ENCODE measurements around the gene A4GNT.

A4GNT gene

DNA sequence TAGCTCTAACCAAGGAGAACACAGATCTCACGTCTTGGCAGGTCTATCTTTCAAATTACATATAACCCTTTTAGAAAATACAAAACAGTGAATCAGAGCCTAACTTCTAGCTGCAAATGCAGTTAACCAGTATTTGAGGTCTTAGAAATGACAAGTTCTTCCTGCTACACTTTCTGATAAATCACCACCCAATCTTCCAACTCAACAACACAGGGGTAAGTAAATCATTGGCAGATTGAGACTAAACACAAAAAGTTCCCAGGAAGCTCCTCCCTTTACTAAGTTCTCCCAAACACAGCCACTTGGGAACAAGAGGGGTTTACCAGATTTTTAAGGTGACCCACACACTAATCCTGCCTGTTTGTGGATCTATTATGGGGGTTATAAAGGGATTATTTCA lies at the start of gene A4GNT:
Gene A4GNT, minus strand, starts transcription at position 152 of the 400 bp plus-strand sequence. CDS start 1,134 bp downstream, outside the sequence.
- TF ChIP-seq, protein P1, sequence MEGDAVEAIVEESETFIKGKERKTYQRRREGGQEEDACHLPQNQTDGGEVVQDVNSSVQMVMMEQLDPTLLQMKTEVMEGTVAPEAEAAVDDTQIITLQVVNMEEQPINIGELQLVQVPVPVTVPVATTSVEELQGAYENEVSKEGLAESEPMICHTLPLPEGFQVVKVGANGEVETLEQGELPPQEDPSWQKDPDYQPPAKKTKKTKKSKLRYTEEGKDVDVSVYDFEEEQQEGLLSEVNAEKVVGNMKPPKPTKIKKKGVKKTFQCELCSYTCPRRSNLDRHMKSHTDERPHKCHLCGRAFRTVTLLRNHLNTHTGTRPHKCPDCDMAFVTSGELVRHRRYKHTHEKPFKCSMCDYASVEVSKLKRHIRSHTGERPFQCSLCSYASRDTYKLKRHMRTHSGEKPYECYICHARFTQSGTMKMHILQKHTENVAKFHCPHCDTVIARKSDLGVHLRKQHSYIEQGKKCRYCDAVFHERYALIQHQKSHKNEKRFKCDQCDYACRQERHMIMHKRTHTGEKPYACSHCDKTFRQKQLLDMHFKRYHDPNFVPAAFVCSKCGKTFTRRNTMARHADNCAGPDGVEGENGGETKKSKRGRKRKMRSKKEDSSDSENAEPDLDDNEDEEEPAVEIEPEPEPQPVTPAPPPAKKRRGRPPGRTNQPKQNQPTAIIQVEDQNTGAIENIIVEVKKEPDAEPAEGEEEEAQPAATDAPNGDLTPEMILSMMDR (IDR thresholded peaks at IDR 0.05; ENCODE audit: insufficient read depth, low read depth, low read length, missing control alignments) = no peak
- no peak for DNase-seq (ENCODE audit: low read depth)
- no peak within 1 kb of the TSS for H3K4me3 ChIP-seq (ENCODE audit: low read length)

DNA sequence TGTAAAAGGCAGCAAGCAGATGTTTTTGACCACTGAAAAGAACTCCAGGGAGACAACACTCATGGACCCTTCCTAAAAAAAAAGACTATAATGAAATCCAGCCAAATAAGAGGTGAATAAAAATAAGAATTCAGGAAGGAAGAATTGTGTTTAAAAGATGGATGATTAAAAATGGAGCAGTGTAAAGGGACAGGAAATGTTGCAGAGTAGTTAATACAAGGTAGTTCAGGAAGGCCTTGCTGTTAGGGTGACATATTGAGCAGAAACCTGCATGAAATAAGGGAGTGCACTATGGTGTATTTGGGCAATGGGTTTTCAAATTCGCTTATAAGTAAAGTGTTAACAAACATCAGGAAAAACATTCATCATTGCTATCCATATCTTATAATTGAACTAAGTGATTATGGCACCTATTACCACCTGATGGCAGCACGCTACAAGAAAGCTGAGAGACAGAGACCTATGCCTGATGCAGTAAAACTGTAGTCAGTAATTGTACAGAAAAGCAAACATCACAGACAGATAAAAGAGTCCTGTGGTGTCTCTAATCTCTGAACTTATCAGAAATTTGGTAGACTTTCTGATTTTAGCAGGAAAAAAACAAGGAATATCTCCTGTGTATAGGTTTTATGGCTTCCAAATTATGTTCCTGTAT lies 48.3 kb upstream of the A4GNT start:
- H3K4me3 ChIP-seq (ENCODE audit: low read length) = no peak overlapping the region
- TF ChIP-seq, protein P1 (IDR thresholded peaks at IDR 0.05; ENCODE audit: insufficient read depth, low read depth, low read length, missing control alignments) = peak; percentile 73
- peak; percentile 58 for DNase-seq (ENCODE audit: low read depth)

DNA sequence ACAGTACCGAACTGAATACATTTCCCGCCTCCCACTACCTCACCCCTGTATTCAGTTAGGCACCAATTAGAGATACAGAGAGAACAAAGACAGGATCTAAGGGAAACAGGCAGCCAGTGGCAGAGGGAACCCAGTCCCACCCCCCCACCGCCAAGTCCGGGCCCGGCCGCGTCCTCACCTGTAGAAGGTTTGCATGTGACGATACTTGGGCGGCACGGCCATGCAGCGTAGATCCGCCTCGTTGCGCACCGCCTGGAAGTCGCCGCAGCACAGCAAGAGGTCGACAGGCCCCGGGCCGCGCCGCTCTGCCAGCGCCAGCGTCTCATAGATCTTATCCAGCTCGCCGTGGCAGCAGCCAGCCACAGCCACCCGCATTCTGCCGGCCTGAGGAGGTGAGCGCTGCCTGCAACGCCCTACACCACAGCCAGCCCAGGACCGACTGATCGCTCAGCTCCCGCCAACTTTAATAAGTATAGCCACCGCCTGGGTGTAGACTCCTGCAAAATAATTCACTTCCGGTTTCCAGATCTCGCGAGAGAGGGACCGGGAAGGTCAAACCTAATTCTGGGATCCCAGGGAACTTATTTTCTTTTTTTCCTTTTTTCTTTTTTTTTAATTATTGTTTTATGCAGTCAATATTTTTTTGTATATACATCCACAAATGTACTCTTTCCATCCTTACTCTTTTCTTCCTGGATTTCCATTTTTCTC lies 42.4 kb upstream of the A4GNT start, which contains the start of gene DBR1:
Gene DBR1, minus strand, starts transcription at position 501 of the 711 bp plus-strand sequence. Its CDS starts 126 bp downstream, at position 375.
- H3K4me3 ChIP-seq (ENCODE audit: low read length) = peak within 1 kb of the TSS; percentile 84
- TF ChIP-seq, protein P1 (IDR thresholded peaks at IDR 0.05; ENCODE audit: insufficient read depth, low read depth, low read length, missing control alignments) = no peak
- DNase-seq (ENCODE audit: low read depth) = peak; percentile 86

DNA sequence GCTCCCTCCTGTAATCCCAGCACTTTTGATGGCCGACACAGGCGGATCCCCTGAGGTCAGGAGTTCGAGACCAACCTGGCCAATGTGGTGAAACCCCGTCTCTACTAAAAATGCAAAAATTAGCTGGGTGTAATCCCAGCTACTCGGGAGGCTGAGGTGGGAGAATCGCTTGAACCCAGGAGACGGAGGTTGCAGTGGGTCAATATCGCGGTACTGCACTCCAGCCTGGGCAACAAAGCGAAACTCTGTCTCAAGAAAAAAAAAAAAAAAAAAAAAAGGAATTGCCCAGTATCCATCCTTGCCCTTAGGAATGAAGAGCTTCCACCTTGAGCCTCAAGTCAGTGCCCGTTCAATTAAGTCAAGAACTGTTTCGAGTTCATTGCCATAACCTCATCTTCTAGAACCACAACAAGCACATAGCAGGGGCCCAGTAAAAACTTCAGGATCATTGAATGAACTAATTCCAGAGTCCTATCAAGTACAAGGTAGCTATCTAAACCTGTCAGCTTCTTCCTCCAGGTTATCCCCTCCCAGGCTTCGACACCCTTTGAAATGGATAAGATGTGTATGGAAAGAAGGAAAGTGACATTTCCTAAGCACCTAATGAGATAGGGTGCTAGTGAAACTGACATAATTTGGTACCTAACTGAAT lies 41.7 kb upstream of the A4GNT start:
- H3K4me3 ChIP-seq (ENCODE audit: low read length) = peak overlapping the region; percentile 84
- peak; percentile 3 for DNase-seq (ENCODE audit: low read depth)

DNA sequence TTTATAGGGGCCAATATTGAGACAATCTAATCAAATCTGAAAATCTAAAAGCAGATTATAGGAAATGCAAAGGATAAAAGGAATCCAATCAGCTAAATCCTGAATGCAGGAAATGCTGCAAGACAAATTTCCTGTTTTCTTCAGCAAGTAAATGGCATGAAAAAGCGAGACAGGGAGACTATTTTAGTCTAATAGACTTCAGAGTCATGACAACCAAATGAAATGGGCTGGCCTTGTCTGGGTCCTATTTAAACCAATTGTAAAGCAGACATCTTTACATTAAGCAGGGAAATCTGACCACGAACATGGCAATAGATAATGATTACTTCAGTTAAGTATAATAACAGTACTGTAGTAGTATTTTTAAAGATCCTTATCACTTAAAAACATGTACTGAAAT lies 40.4 kb upstream of the A4GNT start:
- TF ChIP-seq, protein P1 (IDR thresholded peaks at IDR 0.05; ENCODE audit: insufficient read depth, low read depth, low read length, missing control alignments) = no peak
- H3K4me3 ChIP-seq (ENCODE audit: low read length) = no peak overlapping the region
- no peak for DNase-seq (ENCODE audit: low read depth)

More for the DNA sequence above, 41.7 kb upstream of the A4GNT start:
- TF ChIP-seq, protein P1 (IDR thresholded peaks at IDR 0.05; ENCODE audit: insufficient read depth, low read depth, low read length, missing control alignments) = no peak

DNA sequence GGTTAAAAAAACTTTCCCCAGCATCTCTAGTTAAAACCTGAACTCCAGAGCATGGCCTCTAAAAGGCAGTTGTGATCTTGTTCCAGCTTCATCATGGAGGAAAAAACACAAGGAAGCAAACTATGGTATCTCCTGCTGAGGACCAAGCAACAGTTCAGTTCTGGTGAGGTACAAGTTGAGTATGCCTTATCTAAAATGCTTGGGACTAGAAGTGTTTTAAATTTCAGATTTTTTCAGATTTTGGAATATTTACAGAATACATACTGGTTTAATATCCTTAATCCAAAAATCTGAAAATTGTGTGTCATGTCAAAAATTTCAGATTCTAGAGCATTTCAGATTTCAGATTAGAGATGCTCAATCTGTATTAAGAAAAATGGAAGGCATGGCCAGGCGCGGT lies 32.9 kb upstream of the A4GNT start:
- TF ChIP-seq, protein P1 (IDR thresholded peaks at IDR 0.05; ENCODE audit: insufficient read depth, low read depth, low read length, missing control alignments) = no peak
- no peak overlapping the region for H3K4me3 ChIP-seq (ENCODE audit: low read length)
- DNase-seq (ENCODE audit: low read depth) = no peak

Measured in epithelial cell of esophagus (primary cell).